Measurements from ENCODE around the gene RANBP10. TPM values are rescaled to one million over a fixed set of nuclear protein-coding genes. Genes with fewer than 3 reads are reported as not detected.

RANBP10 gene
- total and polyA plus RNA-seq, 2 of the 8 experiments (the other 6 are each of a cell fraction or from before 2014, with no cell fraction given), result 14.2 to 16.8 TPM

DNA sequence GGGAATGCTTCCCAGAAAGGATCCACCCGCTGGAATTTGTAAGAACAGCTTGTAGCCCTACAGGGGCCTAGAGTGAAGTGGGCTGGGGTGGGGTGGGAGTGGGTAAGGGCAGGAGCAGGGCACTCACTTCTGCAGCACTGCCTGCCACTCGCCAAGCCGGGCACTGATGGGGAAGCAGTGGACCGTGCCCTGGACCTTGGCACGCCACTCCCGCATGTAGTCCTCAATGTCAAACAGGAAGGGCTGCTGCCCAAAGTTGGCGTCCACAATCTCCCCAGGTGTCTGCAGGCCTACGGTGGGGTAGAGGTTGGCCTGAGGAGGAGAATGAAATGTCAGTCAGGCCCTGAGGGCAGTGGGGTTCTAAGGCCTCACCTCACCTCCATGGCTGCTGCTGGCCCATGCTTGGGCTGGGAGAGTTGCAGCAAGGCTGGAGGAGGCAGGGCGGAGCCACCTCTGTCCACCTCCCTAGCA, 71.6 kb downstream of the RANBP10 start (continued):
- TF ChIP-seq ATF3 (IDR thresholded peaks at IDR 0.05; ENCODE audit: insufficient read depth, low read depth, low read length), result no peak
